ENCODE data around the gene BGLAP.

GRCh38 chr1:156196445-156196844 lies 45.5 kb upstream of the BGLAP start:
- TF ChIP-seq POLR2A (IDR thresholded peaks at IDR 0.05) (no peak), CTCF (IDR thresholded peaks at IDR 0.05) (no peak)

Data from uterus (tissue), 2 donors.